DND-41 (cell line): ENCODE measurements around the gene MRFAP1.

Experiments
- ATAC-seq: fragments of 200-7000 bp; cut with Tn5 transposase; 3 replicates; pipeline ENCODE4 v1.9.1; 2021; ENCODE audit warnings: low read depth; ENCODE audit not compliant: insufficient read depth
- DNase-seq: peaks from one replicate; pipeline ENCODE4 v3.0.0-alpha.2; 2020
- H2AFZ ChIP-seq: 2 replicates; pipeline ENCODE4 v1.6.0; 2012; ENCODE audit warnings: low read depth, low read length
- H3K27ac ChIP-seq: 2 replicates; pipeline ENCODE4 v1.5.1; 2012; ENCODE audit warnings: low read length, inconsistent platforms
- H3K27me3 ChIP-seq: fragments of 200-600 bp; sonication (generic); 2 replicates; pipeline ENCODE4 v1.6.0; 2012; ENCODE audit warnings: low read length, mild to moderate bottlenecking, inconsistent platforms; ENCODE audit not compliant: insufficient read depth, poor library complexity
- H3K36me3 ChIP-seq: 2 replicates; pipeline ENCODE4 v1.5.1; 2012; ENCODE audit warnings: low read length, inconsistent platforms; ENCODE audit not compliant: insufficient read depth
- H3K4me1 ChIP-seq: 2 replicates; pipeline ENCODE4 v1.5.1; 2012; ENCODE audit warnings: mild to moderate bottlenecking, low read length; ENCODE audit not compliant: insufficient read depth
- H3K4me2 ChIP-seq: 2 replicates; pipeline ENCODE4 v1.6.0; 2012; ENCODE audit warnings: mild to moderate bottlenecking, moderate library complexity, low read length, inconsistent platforms; ENCODE audit not compliant: insufficient read depth
- H3K4me3 ChIP-seq, 2 experiments: fragments of 200-600 bp in 1 of 2; shearing (Covaris generic) in 1 of 2; 2 replicates each; pipeline ENCODE4 v1.5.1; 2012 to 2016; ENCODE audit warnings: inconsistent platforms in 2 of 2, low read length in 2 of 2, mild to moderate bottlenecking in 2 of 2, low read depth in 1 of 2, moderate library complexity in 1 of 2
- H3K79me2 ChIP-seq: 2 replicates; pipeline ENCODE4 v1.6.0; 2012; ENCODE audit warnings: low read length, inconsistent platforms; ENCODE audit not compliant: insufficient read depth
- H3K9ac ChIP-seq: 2 replicates; pipeline ENCODE4 v1.6.0; 2012; ENCODE audit warnings: low read depth, mild to moderate bottlenecking, inconsistent platforms, low read length, moderate library complexity
- H3K9me3 ChIP-seq: 2 replicates; pipeline ENCODE4 v1.5.1; 2012; ENCODE audit warnings: low read length, moderate library complexity, mild to moderate bottlenecking, inconsistent platforms; ENCODE audit not compliant: insufficient read depth, severe bottlenecking
- H4K20me1 ChIP-seq: 2 replicates; pipeline ENCODE4 v1.6.0; 2012; ENCODE audit warnings: low read length; ENCODE audit not compliant: insufficient read depth
- CTCF ChIP-seq: IDR thresholded peaks from 2 replicates; pipeline ENCODE4 v1.5.1; 2012; ENCODE audit warnings: borderline replicate concordance, low read length, moderate library complexity, mild to moderate bottlenecking; ENCODE audit not compliant: poor library complexity, severe bottlenecking; ENCODE audit errors: extremely low read depth
- EZH2 ChIP-seq: IDR thresholded peaks from 3 replicates; pipeline ENCODE4 v1.6.1; 2012; ENCODE audit warnings: borderline replicate concordance, low read depth, mild to moderate bottlenecking, moderate library complexity, low read length, inconsistent platforms; ENCODE audit not compliant: severe bottlenecking

MRFAP1 gene

DNA sequence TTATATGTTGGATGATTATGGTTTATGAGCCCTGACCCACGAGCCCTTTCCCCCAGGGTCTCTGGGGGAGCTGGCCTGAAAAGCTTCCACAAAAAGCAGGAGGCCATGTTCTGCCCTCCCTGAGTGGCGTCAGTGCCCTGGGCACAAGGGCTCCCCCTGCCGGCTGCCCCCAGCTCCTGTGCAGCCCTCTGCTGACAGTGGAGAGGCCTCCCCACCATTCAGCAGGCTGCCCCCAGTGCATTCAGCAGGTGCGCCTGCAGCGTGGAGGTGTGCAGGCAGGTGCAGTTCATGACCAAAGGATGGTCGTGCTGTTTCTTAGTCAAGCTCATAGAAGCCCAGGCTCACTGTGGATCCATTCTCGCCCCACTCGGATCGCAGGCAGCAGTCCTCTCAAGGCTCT, 40.7 kb downstream of the MRFAP1 start:
- no peak overlapping the region for H3K9ac ChIP-seq
- no peak overlapping the region for H2AFZ ChIP-seq
- H3K36me3 ChIP-seq = peaks cover 26% of the 10 kb centered on the region
- peaks cover 19% of the 10 kb centered on the region for H3K4me1 ChIP-seq
- H4K20me1 ChIP-seq = peaks cover 50% of the 10 kb centered on the region
- H3K4me2 ChIP-seq = no peak overlapping the region
- no peak overlapping the region for H3K4me3 ChIP-seq
- H3K79me2 ChIP-seq = peaks cover 24% of the 10 kb centered on the region
- peak; percentile 25; the same call in 1 of the 3 replicates for ATAC-seq
- no peaks in the 10 kb centered on the region for H3K9me3 ChIP-seq
- no peak overlapping the region for H3K27ac ChIP-seq
- TF ChIP-seq CTCF = no peak
- TF ChIP-seq EZH2 = no peak
- DNase-seq = no peak
- H3K27me3 ChIP-seq = no peaks in the 10 kb centered on the region

GRCh38 chr4:6682862-6683590, 42.5 kb downstream of the MRFAP1 start:
- Histone ChIP-seq H2AFZ (no peak overlapping the region), H3K79me2 (peaks cover 8% of the 10 kb centered on the region; the same call in 1 of the 2 replicates), H3K27ac (no peak overlapping the region), H3K4me1 (0 out of 2 replicates have a peak, but pooled peaks cover 6% of the 10 kb centered on the region), H3K36me3 (peaks cover 10% of the 10 kb centered on the region; the same call in 1 of the 2 replicates), H3K9ac (no peak overlapping the region), H3K27me3 (no peaks in the 10 kb centered on the region), H4K20me1 (peaks cover 34% of the 10 kb centered on the region; the same call in 1 of the 2 replicates), H3K4me2 (no peak overlapping the region), H3K4me3 (no peak overlapping the region), H3K9me3 (no peaks in the 10 kb centered on the region)
- DNase-seq = no peak
- TF ChIP-seq CTCF (no peak), EZH2 (no peak)
- peak; percentile 42; the same call in 1 of the 3 replicates for ATAC-seq

DNA sequence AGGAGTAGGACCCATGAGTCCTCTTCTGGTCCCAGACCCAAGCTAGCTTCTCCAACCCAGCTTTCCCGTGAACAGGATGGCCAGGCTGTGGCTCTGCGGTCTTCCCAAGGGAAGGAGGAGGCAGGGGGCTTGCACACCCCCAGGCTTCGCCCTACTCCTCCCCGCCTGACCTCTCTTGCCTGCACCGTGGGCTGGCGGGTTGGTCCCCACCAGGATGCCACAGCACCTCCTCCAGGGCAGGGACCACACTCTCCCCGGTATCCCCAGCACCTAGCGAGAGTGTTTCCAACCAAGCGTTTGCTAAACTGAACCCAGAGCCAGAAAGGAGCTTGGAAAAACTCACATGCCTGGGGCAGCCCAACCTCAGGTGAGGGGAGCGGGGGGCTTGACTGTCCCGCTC, 44.2 kb downstream of the MRFAP1 start:
- no peak overlapping the region for H2AFZ ChIP-seq
- H3K4me3 ChIP-seq = no peak overlapping the region
- DNase-seq = no peak
- no peak for ATAC-seq
- no peak overlapping the region for H3K4me2 ChIP-seq
- H3K4me1 ChIP-seq = no peaks in the 10 kb centered on the region
- H3K27me3 ChIP-seq = no peaks in the 10 kb centered on the region
- H4K20me1 ChIP-seq = peaks cover 22% of the 10 kb centered on the region; the same call in 1 of the 2 replicates
- H3K27ac ChIP-seq = no peak overlapping the region
- no peak overlapping the region for H3K9ac ChIP-seq
- no peak for TF ChIP-seq CTCF
- no peak for TF ChIP-seq EZH2
- H3K9me3 ChIP-seq = no peaks in the 10 kb centered on the region
- 0 out of 2 replicates have a peak, but pooled peaks cover 2% of the 10 kb centered on the region for H3K36me3 ChIP-seq
- no peaks in the 10 kb centered on the region for H3K79me2 ChIP-seq
